Lower lobe of right lung (tissue), 2 donors: ENCODE measurements around the gene SERPINA4. TPM values are rescaled to one million over a fixed set of nuclear protein-coding genes. Genes with fewer than 3 reads are reported as not detected.

Experiments used
- ATAC-seq, 2 donors: fragments of 200-7000 bp; cut with Tn5 transposase; one replicate each; pipeline ENCODE4 v1.9.1; 2020 to 2022; ENCODE audit warnings: mild to moderate bottlenecking in 2 of 2, moderate library complexity in 2 of 2
- DNase-seq: peaks from one replicate; pipeline ENCODE4 v3.0.0-alpha.2; 2020
- H3K27ac ChIP-seq: fragments of 200-600 bp; one replicate; pipeline ENCODE4 v1.8.0; 2022
- H3K27me3 ChIP-seq: fragments of 200-600 bp; one replicate; pipeline ENCODE4 v1.8.0; 2022; ENCODE audit warnings: low read depth
- H3K36me3 ChIP-seq: fragments of 200-600 bp; one replicate; pipeline ENCODE4 v1.8.0; 2022; ENCODE audit warnings: mild to moderate bottlenecking
- H3K4me1 ChIP-seq: fragments of 200-600 bp; one replicate; pipeline ENCODE4 v1.8.0; 2022
- H3K4me3 ChIP-seq: fragments of 200-600 bp; one replicate; pipeline ENCODE4 v1.8.0; 2022; ENCODE audit warnings: mild to moderate bottlenecking
- H3K9me3 ChIP-seq: fragments of 200-600 bp; one replicate; pipeline ENCODE4 v1.8.0; 2022
- intact Hi-C: fragments of 100-400 bp; cut with DNase I; formaldehyde crosslinking; loops from one replicate; pipeline ENCODE4 v1.11.0; 2022
- long read RNA-seq: library from polyadenylated mRNA; unstranded; transcript quantifications from one replicate; pipeline ENCODE4 v2.0.0, GENCODE V29; 2021
- total RNA-seq: library from RNA; stranded (reverse); fragmentation: NEBNext Ultra II Directional; extraction: Animal tissue kit (Norgen Biotek cat#: 25700); gene quantifications from one replicate; pipeline ENCODE4 v1.2.1, GENCODE V29; 2021
- TF ChIP-seq, protein P1 (sequence below): fragments of 200-600 bp; IDR thresholded peaks from one replicate; pipeline ENCODE4 v1.8.0; 2022; ENCODE audit warnings: antibody characterized with exemption, mild to moderate bottlenecking
- donor health status: DM: no; HTN: yes; CAD: no; lungs with severe emphysema.

Gene SERPINA4
- total RNA-seq: not detected
- long read RNA-seq: 0 reads

DNA sequence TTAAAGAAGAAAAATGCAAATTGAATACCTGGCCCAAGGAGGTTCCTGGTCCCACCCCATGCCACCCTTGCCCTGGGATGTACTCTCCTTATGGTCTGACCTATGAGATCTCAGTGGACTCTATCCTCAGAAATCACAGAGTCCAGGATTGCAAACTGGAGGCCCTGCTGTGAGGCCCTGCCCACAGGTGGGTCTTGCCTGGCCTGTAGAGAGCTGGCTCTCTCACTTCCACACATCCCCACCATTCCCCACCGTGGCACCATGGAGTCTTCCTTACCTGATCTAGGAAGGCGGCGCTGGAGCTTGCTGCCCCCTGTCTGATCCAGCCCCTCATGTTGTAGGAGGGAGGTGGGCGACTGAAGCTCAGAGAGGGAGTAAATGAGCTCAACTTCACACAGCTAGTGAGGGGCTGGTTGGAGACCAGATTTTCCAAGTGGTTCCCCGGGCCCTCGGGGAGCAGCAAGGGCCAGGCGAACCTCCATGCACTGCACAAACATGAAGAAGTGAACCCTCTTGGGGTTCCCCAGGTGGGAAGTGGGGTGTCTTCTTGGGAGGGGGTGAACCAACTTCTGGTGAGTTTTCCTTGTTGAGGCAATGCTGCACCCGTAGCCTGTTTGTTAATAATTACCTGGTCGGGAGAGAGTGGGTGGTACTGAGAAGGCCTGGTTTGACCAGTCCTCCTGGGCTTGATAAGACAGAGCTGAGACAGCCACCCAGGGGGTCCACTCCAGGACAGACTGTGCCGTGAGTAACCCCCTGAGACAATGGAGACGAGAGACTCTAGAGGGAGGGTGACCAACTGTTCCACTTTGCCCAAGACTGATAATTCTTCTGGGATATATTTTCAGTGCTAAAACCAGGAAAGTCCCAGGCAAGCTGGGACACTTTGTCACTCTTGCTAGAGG, at the start of gene SERPINA4:
Gene SERPINA4, plus strand, starts transcription at position 692 of the 905 bp plus-strand sequence. CDS start 2,041 bp downstream, outside the sequence.
- intact Hi-C loops: no loop called here

DNA sequence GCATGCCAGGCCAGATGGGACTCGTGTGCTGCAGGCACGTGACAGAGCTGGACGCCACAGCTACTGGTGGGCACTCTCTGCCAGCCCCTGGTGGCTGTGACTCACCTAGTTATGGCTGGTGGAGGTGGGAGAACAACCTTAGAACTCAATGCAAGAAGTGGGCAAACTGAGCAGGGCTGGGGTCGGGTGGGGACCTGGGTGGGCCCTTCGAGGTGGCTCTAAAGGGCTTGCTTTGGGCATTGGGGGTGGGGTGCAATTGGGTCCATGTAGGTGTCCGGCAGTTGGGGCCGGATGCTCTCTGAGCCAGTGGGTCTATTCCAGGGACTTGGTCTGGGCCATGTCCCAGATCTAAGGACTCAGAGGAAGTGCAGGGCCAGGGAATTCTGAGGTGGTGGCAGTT, 46.9 kb upstream of the SERPINA4 start:
- Histone ChIP-seq H3K36me3 (no peaks in the 10 kb centered on the region), H3K9me3 (no peaks in the 10 kb centered on the region), H3K4me1 (no peaks in the 10 kb centered on the region), H3K27me3 (no peaks in the 10 kb centered on the region), H3K4me3 (no peak overlapping the region), H3K27ac (no peak overlapping the region)
- TF ChIP-seq, protein P1, sequence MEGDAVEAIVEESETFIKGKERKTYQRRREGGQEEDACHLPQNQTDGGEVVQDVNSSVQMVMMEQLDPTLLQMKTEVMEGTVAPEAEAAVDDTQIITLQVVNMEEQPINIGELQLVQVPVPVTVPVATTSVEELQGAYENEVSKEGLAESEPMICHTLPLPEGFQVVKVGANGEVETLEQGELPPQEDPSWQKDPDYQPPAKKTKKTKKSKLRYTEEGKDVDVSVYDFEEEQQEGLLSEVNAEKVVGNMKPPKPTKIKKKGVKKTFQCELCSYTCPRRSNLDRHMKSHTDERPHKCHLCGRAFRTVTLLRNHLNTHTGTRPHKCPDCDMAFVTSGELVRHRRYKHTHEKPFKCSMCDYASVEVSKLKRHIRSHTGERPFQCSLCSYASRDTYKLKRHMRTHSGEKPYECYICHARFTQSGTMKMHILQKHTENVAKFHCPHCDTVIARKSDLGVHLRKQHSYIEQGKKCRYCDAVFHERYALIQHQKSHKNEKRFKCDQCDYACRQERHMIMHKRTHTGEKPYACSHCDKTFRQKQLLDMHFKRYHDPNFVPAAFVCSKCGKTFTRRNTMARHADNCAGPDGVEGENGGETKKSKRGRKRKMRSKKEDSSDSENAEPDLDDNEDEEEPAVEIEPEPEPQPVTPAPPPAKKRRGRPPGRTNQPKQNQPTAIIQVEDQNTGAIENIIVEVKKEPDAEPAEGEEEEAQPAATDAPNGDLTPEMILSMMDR: no peak
- intact Hi-C loops: no loop called here
- DNase-seq (no peak), ATAC-seq (no peak)

More for the DNA sequence above, at the start of gene SERPINA4:
- Histone ChIP-seq H3K36me3 (no peaks in the 10 kb centered on the region), H3K27me3 (no peaks in the 10 kb centered on the region), H3K4me1 (no peaks in the 10 kb centered on the region), H3K9me3 (no peaks in the 10 kb centered on the region), H3K4me3 (no peak within 1 kb of the TSS), H3K27ac (no peak within 1 kb of the TSS)
- peak in 1 of 2 donors; percentile 31 for ATAC-seq
- TF ChIP-seq, protein P1: no peak
- no peak for DNase-seq

DNA sequence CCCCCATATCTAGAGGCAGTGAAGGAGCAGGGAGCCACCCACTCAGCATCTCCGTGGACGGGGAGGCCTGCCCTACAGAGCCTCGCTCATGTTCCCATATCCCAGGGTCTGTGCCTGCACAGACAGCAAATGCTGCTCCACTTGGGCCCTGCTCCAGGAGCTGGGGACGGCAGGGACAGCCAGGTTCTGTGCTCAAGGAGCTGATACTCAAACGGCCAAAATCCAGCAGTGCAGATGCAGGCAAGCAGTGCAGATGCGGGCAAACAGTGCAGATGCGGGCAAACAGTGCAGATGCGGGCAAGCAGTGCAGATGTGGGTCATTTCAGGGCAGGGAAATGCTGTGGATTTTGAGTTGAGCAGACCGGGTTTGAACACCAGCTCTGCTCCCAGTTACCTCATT, 45.8 kb upstream of the SERPINA4 start:
- Histone ChIP-seq H3K9me3 (no peaks in the 10 kb centered on the region), H3K27ac (no peak overlapping the region), H3K4me1 (no peaks in the 10 kb centered on the region), H3K36me3 (no peaks in the 10 kb centered on the region), H3K4me3 (no peak overlapping the region), H3K27me3 (no peaks in the 10 kb centered on the region)
- no peak for ATAC-seq
- no peak for DNase-seq
- TF ChIP-seq, protein P1: no peak
- intact Hi-C loops: no loop called here

DNA sequence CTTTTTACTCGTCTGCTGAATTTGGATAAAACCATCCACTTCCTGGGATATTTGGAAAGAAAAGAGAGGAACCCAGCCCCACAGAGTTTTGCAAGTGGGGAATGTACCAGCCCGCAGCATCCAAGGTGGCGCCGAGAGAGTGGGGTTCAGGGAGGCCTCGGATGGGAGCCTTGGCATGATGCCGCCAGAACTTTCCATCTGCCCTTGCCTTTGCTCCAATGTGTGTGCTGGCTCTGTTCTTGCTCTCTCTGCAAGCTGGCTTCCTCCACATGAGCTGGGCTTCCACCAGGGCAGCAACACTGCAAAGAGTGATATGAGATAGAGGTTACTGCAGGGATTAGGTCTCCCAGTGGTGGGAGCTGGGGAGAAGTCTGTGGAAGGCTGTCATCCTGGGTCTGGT, 45.4 kb upstream of the SERPINA4 start:
- H3K36me3 ChIP-seq: no peaks in the 10 kb centered on the region
- no peak for ATAC-seq
- no peak overlapping the region for H3K27ac ChIP-seq
- H3K4me1 ChIP-seq: no peaks in the 10 kb centered on the region
- H3K4me3 ChIP-seq: no peak overlapping the region
- DNase-seq: no peak
- TF ChIP-seq, protein P1: no peak
- no peaks in the 10 kb centered on the region for H3K9me3 ChIP-seq
- intact Hi-C loops: no loop called here
- no peaks in the 10 kb centered on the region for H3K27me3 ChIP-seq

DNA sequence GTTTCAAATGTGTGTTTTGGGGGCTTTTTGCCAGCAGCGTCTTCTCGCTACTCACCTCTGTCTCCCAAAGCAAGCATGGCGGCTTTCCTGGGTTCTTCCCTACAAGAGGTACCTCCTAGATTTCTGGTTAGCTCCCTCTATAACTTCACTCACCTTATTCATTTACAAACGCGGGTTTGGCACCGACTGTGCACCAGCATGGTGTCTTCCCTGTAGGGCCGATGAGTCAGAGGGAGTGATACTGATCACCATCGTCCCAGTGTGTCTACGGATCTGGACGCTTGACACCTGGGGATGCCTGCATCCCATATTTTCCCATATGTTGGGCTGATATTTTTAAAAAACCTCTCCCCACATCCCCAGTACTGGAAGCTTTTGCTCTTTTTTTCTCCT, 44.0 kb upstream of the SERPINA4 start:
- ATAC-seq: no peak
- H3K4me3 ChIP-seq: no peak overlapping the region
- H3K9me3 ChIP-seq: no peaks in the 10 kb centered on the region
- H3K27me3 ChIP-seq: no peaks in the 10 kb centered on the region
- H3K4me1 ChIP-seq: no peaks in the 10 kb centered on the region
- no peak for DNase-seq
- intact Hi-C loops: no loop called here
- no peak overlapping the region for H3K27ac ChIP-seq
- H3K36me3 ChIP-seq: no peaks in the 10 kb centered on the region
- TF ChIP-seq, protein P1: no peak
